UCSD-AML1 (cell line): ENCODE results near the gene SP6.

ENCODE experiments used
- DNase-seq: peaks from one replicate; lab custom pipeline; 2025; ENCODE audit not compliant: unreplicated experiment; lab: John Stamatoyannopoulos, UW

SP6 gene

GRCh38 chr17:47879776-47880454 lies 29.0 kb upstream of the SP6 start:
- DNase-seq, result no peak

- DNase-seq, result no peak
Observed at GRCh38 chr17:47879028-47879585, 28.1 kb upstream of the SP6 start.

GRCh38 chr17:47878203-47879027 lies 27.5 kb upstream of the SP6 start:
- no peak for DNase-seq

- peak; percentile 38 for DNase-seq
Observed at GRCh38 chr17:47877368-47878034, 26.5 kb upstream of the SP6 start.

- no peak for DNase-seq
Observed at GRCh38 chr17:47875011-47875985, 24.3 kb upstream of the SP6 start.

- no peak for DNase-seq
Observed at GRCh38 chr17:47873200-47874090, 22.5 kb upstream of the SP6 start.

- no peak for DNase-seq
Observed at GRCh38 chr17:47872651-47873161, 21.7 kb upstream of the SP6 start.

- DNase-seq, result no peak
Observed at GRCh38 chr17:47872019-47872650, 21.2 kb upstream of the SP6 start.

GRCh38 chr17:47871048-47871447 lies 20.1 kb upstream of the SP6 start:
- no peak for DNase-seq

- DNase-seq, result no peak
Observed at GRCh38 chr17:47870056-47870455, 19.1 kb upstream of the SP6 start.

- DNase-seq, result no peak
Observed at GRCh38 chr17:47869114-47869513, 18.2 kb upstream of the SP6 start.

- DNase-seq, result no peak
Observed at GRCh38 chr17:47867813-47868533, 17.0 kb upstream of the SP6 start.

- DNase-seq, result no peak
Observed at GRCh38 chr17:47866941-47867340, 16.0 kb upstream of the SP6 start.

- no peak for DNase-seq
Observed at GRCh38 chr17:47864791-47865216, 13.8 kb upstream of the SP6 start.

GRCh38 chr17:47862621-47863440 lies 11.9 kb upstream of the SP6 start:
- no peak for DNase-seq

GRCh38 chr17:47860386-47860785 lies 9.4 kb upstream of the SP6 start:
- no peak for DNase-seq
